Suprapubic skin (tissue), 3 donors: ENCODE measurements around the gene SMG7.

ENCODE experiments used
- EP300 ChIP-seq: sonication (generic); formaldehyde crosslinking; IDR thresholded peaks from one replicate; pipeline ENCODE4 v1.6.1; 2017; ENCODE audit warnings: antibody characterized with exemption
- POLR2A ChIP-seq, 2 donors: fragments of 450-650 bp; IDR thresholded peaks; one replicate each; pipeline ENCODE4 v1.6.1; 2017; ENCODE audit warnings: antibody characterized with exemption in 2 of 2, mild to moderate bottlenecking in 2 of 2, moderate library complexity in 2 of 2
- TF ChIP-seq, protein P1 (sequence below), 2 donors: fragments of 200-600 bp in 1 of 2; fragments of 450-650 bp in 1 of 2; sonication (generic) in 1 of 2; IDR thresholded peaks; one replicate each; pipeline ENCODE4 v1.5.1; 2016 to 2019; ENCODE audit warnings: antibody characterized with exemption in 2 of 2, mild to moderate bottlenecking in 1 of 2, moderate library complexity in 1 of 2

DNA sequence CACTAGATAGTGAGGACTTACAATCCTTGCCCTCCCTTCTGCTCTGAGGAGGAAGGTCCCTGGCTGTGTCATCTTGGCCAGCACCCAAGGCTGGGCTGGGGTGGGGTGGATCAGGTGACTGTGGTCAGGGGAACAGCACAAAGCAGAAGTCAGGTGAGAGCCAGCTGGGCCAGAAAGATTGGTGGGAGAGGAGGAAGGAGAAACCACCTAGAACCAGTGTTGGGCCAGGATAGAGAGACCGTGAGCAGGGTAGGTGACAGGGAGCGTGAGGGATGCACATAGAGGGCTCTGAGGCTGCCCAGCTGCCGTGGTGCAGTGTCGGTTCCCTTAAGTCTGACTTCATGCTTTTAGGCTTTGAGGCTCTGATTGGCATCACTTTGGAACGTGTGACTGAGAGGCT lies 95.3 kb downstream of the SMG7 start:
- TF ChIP-seq, protein P1, sequence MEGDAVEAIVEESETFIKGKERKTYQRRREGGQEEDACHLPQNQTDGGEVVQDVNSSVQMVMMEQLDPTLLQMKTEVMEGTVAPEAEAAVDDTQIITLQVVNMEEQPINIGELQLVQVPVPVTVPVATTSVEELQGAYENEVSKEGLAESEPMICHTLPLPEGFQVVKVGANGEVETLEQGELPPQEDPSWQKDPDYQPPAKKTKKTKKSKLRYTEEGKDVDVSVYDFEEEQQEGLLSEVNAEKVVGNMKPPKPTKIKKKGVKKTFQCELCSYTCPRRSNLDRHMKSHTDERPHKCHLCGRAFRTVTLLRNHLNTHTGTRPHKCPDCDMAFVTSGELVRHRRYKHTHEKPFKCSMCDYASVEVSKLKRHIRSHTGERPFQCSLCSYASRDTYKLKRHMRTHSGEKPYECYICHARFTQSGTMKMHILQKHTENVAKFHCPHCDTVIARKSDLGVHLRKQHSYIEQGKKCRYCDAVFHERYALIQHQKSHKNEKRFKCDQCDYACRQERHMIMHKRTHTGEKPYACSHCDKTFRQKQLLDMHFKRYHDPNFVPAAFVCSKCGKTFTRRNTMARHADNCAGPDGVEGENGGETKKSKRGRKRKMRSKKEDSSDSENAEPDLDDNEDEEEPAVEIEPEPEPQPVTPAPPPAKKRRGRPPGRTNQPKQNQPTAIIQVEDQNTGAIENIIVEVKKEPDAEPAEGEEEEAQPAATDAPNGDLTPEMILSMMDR (IDR thresholded peaks at IDR 0.05), result no peak
- no peak for TF ChIP-seq EP300
- TF ChIP-seq POLR2A (IDR thresholded peaks at IDR 0.05), result no peak
